ENCODE measurements around the gene BRSK1. TPM values are rescaled to one million over a fixed set of nuclear protein-coding genes. Genes with fewer than 3 reads are reported as not detected.

The BRSK1 gene
- total and polyA plus RNA-seq, 10 donors: 0.70 to 2.9 (median 1.6) TPM

DNA sequence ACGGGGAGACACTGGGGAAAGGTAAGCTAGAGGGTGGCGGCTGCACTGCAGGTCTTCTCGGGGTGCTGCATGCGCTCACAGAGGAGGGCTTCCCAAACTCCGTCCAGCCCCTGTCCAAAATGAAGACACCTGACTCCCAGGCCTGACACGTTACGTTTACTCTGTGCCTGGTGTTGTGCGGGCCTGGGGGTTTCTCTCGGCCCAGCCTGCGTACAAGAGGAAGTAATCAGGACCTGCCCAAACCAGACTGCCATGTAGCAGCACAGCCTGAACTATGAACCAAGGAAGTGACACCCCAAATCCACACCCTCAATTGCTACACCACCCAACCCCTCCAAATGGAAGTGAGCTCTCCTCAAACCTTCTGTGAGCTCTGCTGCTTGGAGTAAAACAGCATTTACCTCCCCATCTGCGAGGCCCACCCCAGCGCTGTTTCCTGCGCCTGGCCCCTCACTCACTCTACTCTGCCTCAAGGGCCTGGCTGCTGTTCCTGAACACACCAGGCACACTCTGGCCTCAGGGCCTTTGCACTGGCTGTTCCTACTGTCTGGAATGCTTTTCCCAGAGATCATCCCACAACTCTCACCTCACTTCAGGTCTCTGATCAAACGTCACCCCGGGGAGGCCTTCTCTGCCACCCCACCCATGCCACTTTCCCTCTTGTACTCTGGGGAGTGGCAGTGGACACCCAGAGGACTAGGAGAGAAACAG is 6.9 kb upstream of the BRSK1 start:
- peak in 2 of 3 donors; percentile 17 to 22 for TF ChIP-seq POLR2AphosphoS5 (IDR thresholded peaks at IDR 0.05)
- TF ChIP-seq, protein P1, sequence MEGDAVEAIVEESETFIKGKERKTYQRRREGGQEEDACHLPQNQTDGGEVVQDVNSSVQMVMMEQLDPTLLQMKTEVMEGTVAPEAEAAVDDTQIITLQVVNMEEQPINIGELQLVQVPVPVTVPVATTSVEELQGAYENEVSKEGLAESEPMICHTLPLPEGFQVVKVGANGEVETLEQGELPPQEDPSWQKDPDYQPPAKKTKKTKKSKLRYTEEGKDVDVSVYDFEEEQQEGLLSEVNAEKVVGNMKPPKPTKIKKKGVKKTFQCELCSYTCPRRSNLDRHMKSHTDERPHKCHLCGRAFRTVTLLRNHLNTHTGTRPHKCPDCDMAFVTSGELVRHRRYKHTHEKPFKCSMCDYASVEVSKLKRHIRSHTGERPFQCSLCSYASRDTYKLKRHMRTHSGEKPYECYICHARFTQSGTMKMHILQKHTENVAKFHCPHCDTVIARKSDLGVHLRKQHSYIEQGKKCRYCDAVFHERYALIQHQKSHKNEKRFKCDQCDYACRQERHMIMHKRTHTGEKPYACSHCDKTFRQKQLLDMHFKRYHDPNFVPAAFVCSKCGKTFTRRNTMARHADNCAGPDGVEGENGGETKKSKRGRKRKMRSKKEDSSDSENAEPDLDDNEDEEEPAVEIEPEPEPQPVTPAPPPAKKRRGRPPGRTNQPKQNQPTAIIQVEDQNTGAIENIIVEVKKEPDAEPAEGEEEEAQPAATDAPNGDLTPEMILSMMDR (IDR thresholded peaks at IDR 0.05 in 8 of 11, conservative IDR thresholded peaks at IDR 0.05 in 3 of 11): no peak
- 70 to 80% (median 75%) methylated on average over 13 to 15 of the region's 15 CpGs for WGBS, 5 donors
- H3K36me3 ChIP-seq: peaks cover 0 to 49% (median 34%) of the 10 kb centered on the region in 6 donors
- peaks cover 17 to 72% (median 47%) of the 10 kb centered on the region in 6 donors for H3K4me1 ChIP-seq
- H3K27ac ChIP-seq: peak overlapping the region in 7 of 8 donors; percentile 9 to 85 (median 65)
- no peak for DNase-seq
- no peaks in the 10 kb centered on the region for H3K27me3 ChIP-seq (replicated peaks in 1 of 7)
- peak overlapping the region in 1 of 8 donors; percentile 22 for H3K4me3 ChIP-seq
- no peaks in the 10 kb centered on the region for H3K9me3 ChIP-seq
- intact Hi-C loops (cut with DNase I; ENCODE audit: low total_unique reads): no loop called here

DNA sequence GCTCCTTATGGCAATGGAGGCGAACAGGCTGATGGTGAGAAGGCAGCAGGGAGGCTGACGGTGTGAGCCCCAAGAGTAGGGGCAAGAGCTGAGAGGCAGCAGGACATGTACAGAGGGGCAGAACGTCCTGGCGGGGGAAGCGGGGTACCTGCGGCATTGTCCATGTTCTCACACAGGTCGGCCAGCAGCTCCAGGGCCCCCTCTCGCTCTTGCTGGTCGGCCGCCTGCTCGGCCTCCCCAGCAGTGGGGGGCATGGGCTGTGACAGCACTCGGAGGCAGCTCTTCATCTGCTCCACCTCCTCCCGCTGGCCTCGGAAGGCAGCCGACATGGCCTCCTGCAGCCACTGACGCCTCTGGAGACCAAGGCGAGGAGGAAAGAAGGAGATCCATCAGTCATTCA is 6.3 kb upstream of the BRSK1 start:
- TF ChIP-seq POLR2AphosphoS5 (IDR thresholded peaks at IDR 0.05) (no peak), POLR2A (IDR thresholded peaks at IDR 0.05) (no peak)
- TF ChIP-seq, protein P1 (IDR thresholded peaks at IDR 0.05 in 8 of 11, conservative IDR thresholded peaks at IDR 0.05 in 3 of 11): no peak
- no peaks in the 10 kb centered on the region for H3K9me3 ChIP-seq
- no peak overlapping the region for H3K4me3 ChIP-seq
- DNase-seq: no peak
- H3K27ac ChIP-seq: peak overlapping the region in 5 of 8 donors; percentile 50 to 85 (median 71)
- H3K36me3 ChIP-seq: peaks cover 0 to 43% (median 29%) of the 10 kb centered on the region in 6 donors
- peaks cover 0 to 2% (median 0%) of the 10 kb centered on the region in 7 donors for H3K27me3 ChIP-seq (replicated peaks in 1 of 7)
- intact Hi-C loops (cut with DNase I; ENCODE audit: low total_unique reads): no loop called here
- 86 to 98% (median 95%) methylated on average over 6 to 17 of the region's 17 CpGs for WGBS, 5 donors
- H3K4me1 ChIP-seq: peaks cover 17 to 72% (median 47%) of the 10 kb centered on the region in 6 donors

DNA sequence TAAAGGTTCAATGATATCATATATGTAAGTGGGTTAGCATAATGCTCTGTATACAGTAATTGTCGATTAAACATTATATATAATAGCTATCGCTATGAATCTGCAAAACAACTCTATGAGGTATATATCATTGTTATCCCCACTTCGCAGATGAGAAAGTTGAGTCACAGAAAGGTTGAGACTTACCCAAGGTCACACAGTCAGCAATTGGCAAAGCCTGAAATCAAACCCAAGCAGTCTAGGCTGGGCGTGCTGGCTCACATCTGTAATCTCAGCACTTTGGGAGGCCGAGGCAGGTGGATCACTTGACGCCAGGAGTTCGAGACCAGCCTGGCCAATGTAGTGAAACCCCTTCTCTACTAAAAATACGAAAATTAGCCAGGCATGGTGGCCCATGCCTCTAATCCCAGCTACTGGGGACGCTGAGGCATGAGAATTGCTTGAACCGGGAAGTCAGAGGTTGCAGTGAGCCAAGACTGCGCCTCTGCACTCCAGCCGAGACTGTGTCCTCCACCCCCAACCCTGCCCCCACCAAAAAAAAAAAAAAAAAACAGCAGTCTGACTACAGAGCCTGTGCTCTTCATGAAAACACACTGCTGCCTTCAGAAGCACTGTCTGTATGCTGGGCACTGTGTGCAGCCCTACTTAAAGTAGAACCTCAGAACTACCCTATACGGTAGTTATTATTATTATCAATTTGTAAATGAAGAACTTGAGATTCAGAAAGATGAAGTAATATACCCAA is 5.2 kb upstream of the BRSK1 start:
- no peak for TF ChIP-seq POLR2A (IDR thresholded peaks at IDR 0.05)
- no peak for TF ChIP-seq POLR2AphosphoS5 (IDR thresholded peaks at IDR 0.05)
- TF ChIP-seq, protein P1 (IDR thresholded peaks at IDR 0.05 in 8 of 11, conservative IDR thresholded peaks at IDR 0.05 in 3 of 11): no peak
- no peaks in the 10 kb centered on the region for H3K9me3 ChIP-seq
- DNase-seq: no peak
- no peak overlapping the region for H3K27ac ChIP-seq
- peaks cover 0 to 12% (median 2%) of the 10 kb centered on the region in 7 donors for H3K27me3 ChIP-seq (replicated peaks in 1 of 7)
- intact Hi-C loops (cut with DNase I; ENCODE audit: low total_unique reads): no loop called here
- peaks cover 17 to 81% (median 48%) of the 10 kb centered on the region in 6 donors for H3K4me1 ChIP-seq
- WGBS, 5 donors: 85 to 91% (median 88%) methylated on average over 13 of the region's 13 CpGs
- peak overlapping the region in 1 of 8 donors; percentile 75 for H3K4me3 ChIP-seq
- H3K36me3 ChIP-seq: peaks cover 0 to 32% (median 20%) of the 10 kb centered on the region in 6 donors

DNA sequence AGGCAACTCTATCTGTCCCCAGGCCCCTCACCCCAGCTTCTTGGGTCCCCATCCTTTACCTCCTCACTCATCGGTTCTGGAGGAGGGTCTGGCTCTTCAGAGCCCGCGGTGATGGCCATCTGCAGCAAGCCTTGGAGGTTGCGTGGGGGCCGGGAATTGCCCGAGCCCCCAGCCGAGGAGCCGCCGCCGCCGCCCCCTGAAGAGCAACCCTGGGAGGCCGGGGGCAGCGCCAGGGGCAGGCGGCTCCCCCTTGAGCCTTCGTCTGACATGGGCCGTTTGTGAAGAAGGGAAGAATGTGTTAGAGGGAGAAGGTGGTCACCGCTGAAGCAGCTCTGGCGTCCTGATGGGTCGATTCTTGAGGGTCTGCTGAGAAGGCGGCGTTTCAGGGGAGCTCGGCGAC is 4.5 kb upstream of the BRSK1 start:
- Histone ChIP-seq H3K27me3 (replicated peaks in 1 of 7) (peaks cover 0 to 20% (median 8%) of the 10 kb centered on the region in 7 donors), H3K4me3 (peak overlapping the region; percentile 65 to 85 (median 76)), H3K4me1 (peaks cover 17 to 88% (median 50%) of the 10 kb centered on the region in 6 donors), H3K27ac (peak overlapping the region in 7 of 8 donors; percentile 79 to 88 (median 83)), H3K36me3 (peaks cover 0 to 24% (median 14%) of the 10 kb centered on the region in 6 donors), H3K9me3 (no peaks in the 10 kb centered on the region)
- WGBS, 5 donors: 9 to 25% (median 15%) methylated on average over 20 to 23 of the region's 23 CpGs
- TF ChIP-seq POLR2AphosphoS5 (IDR thresholded peaks at IDR 0.05) (no peak), POLR2A (IDR thresholded peaks at IDR 0.05) (no peak)
- TF ChIP-seq, protein P1 (IDR thresholded peaks at IDR 0.05 in 8 of 11, conservative IDR thresholded peaks at IDR 0.05 in 3 of 11): no peak
- intact Hi-C loops (cut with DNase I; ENCODE audit: low total_unique reads): no loop called here
- no peak for DNase-seq
